NCI-H2029 (cell line): Measurements from ENCODE around the gene C1orf52.

ENCODE experiments used
- DNase-seq: peaks from one replicate; lab custom pipeline; 2025; lab: John Stamatoyannopoulos, UW

C1orf52 gene

GRCh38 chr1:85259118-85259911 is at the start of gene C1orf52:
Gene C1orf52 (minus strand): TSS chr1:85259662. CDS start chr1:85259633, 29 bp downstream.
- peak; percentile 95 for DNase-seq

GRCh38 chr1:85308833-85309350 is 49.4 kb upstream of the C1orf52 start:
- no peak for DNase-seq

DNA sequence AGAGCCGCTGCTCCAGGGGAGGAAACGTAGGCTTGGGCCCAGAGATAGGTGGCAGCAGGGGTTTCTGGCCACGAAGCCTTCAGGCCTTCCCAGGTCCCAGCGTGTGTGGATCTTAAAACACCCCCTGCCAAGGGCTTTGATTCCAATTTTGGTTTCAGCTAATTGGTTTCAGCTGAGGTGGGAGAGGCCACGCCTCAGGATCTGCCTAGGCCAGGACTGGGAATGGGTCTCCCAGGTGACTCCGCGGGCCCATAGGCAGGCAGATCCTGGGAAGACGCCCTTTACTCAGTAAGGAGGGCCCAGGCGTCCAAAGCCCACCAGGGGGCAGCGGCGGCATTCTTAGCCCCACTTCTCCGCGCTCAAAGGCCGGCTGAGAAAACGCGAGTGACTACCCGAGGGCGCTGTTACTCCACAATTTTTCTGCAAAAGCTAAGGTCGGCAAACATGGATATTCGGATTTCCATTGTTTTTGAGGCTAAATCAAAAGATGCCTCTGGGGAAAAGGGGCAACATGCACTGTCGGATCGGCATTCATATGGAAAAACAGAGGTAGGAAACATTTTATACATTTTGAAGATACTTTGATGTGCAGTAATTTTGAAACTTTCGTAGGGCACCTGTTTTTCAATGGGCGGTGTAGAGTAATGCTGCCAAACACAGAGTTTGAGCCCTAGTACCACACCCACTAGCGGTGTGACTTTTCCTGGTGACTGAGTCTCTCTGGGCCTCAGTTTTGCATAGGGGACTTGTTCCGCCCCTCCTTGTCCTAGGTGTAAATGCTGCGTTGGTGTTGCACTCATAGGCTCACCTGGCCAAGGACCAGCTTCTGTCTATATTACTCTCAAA is 48.7 kb upstream of the C1orf52 start:
- peak; percentile 34 for DNase-seq

GRCh38 chr1:85306236-85306635 is 46.8 kb upstream of the C1orf52 start:
- DNase-seq, result no peak

DNA sequence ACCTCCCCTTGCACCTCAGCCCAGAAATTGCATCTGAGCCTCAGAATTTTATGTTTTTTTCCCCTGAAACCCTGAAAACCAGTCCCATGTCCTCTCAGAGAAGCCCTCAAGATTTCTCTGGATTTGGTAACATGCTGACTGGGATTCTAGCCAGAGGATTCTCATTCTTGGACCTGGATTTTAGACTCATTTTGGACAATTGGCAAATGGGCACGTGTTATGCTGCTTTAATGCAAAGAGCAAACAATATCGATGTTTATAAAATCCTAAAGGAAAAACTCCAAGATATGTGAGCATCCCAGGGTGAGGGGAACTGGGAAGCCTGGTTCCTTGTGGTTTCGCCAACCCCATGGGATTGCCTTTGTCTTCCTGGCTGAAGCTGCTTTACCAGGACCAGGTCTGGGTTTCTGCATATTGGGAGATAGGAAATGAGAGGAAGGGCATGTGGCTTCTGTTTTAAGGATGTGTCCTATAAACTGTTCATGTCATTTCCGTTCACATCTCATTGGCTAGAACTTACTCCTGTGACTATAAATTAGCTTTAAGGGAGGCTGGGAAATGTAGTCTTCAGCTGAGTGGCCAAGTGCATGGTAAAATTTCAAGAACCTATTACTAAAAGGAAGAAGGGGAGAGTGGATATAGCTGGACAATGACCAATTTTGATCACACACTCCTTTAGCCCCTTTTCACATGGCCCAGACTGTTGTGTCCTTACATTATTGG is 44.1 kb upstream of the C1orf52 start:
- no peak for DNase-seq

- no peak for DNase-seq
These were observed 40.7 kb upstream of the C1orf52 start for GRCh38 chr1:85300140-85300539.

GRCh38 chr1:85297855-85298629 is 38.6 kb upstream of the C1orf52 start:
- peak; percentile 93 for DNase-seq

DNA sequence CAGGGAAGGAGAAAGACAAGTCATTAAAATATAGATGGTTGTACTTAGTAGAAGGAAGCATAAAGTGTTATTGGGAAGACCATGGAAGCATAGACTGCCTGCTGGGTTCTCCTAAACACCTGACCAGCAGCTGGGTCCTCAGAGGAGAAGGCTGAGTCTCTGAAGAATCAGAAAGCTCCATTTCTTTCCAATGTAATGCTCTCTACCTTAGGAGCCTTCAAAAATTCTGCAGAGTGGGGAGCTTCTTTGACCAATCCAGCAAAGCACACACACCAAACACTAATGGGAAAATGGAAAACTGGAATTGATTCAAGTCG is 38.0 kb upstream of the C1orf52 start:
- DNase-seq, result no peak

GRCh38 chr1:85296980-85297379 is 37.5 kb upstream of the C1orf52 start:
- DNase-seq, result no peak

DNA sequence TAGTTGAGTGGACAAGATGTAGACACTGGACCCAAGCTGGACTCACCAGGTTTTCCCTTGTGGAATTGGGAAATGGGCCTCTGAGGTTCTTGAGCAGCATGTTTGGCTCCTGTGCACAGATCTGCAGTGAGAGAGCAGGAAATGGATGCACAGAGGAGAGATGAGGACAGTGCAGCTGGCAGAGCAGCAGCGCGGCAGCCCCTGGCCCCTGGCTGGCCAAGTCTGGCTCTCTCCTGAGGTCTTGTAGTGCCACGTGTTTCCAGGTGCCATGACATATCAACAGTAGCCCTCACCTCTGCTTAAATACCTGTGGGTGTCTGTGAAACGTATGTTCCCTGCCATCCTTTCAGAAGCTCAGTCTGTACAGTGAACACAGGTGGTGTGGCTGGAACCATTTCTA is 36.2 kb upstream of the C1orf52 start:
- no peak for DNase-seq

DNA sequence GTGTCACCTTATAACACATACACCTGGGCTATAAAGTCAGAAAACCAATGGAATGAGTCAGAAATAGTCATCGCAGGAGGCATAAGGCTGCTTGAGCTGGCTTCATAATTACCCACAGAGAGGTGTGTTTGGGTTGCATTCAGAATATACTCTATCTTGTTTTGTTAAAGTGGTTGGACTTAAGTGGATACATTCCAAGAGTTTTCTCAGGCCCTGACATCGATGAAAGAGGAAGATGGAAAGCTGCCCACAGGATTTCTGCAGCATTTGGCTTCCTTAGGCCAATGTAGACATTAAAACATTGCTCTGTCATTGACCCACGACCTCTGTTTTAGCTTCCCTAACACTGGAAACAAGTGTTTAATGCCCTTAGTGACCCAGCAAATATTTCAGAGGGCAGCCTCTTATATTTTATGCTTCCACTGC is 35.6 kb upstream of the C1orf52 start:
- DNase-seq, result no peak

- no peak for DNase-seq
These were observed 31.4 kb upstream of the C1orf52 start for GRCh38 chr1:85290826-85291225.

- no peak for DNase-seq
These were observed 30.4 kb upstream of the C1orf52 start for GRCh38 chr1:85289848-85290335.

GRCh38 chr1:85289207-85289847 is 29.9 kb upstream of the C1orf52 start:
- DNase-seq, result no peak

- no peak for DNase-seq
These were observed 24.7 kb upstream of the C1orf52 start for GRCh38 chr1:85284202-85284601.

- peak; percentile 41 for DNase-seq
These were observed 24.2 kb upstream of the C1orf52 start for GRCh38 chr1:85283475-85284199.

GRCh38 chr1:85282424-85282823 is 23.0 kb upstream of the C1orf52 start:
- DNase-seq, result no peak

- no peak for DNase-seq
These were observed 21.2 kb upstream of the C1orf52 start for GRCh38 chr1:85280636-85281035.

DNA sequence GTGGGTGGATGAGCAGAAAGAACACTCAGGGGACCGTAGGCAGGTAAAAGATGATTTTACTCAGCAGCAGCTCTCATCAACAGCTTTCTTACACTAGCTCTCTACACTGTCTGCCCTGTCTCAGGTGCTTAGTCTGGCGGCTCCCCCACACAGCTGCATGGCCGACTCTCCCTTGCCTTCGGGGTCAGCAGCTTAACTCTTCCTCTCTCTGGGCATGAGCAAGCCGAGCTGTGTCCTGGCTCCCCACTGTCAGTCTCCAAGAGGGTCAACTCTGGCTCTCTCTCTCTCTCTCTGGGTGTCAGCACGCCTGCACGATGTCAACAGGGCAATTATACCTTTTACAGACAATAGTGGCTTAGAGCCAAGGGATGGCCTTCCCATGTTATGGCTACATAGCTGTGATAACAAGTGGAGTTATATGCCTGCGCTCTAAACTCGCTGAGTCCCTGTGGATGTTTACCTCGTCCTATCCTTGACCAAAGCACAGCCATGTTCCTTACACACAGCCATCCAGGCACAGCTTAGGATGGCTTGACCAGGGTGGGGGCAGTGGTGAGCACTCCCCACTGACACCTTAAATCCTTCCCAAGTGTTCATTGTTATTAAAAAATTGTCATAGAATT is 20.1 kb upstream of the C1orf52 start:
- no peak for DNase-seq

- DNase-seq, result no peak
These were observed 19.4 kb upstream of the C1orf52 start for GRCh38 chr1:85278853-85279314.
